H1 (cell line): ENCODE data around the gene TBX2. TPM values are rescaled to one million over a fixed set of nuclear protein-coding genes. Genes with fewer than 3 reads are reported as not detected.

Experiments
- CTCF ChIA-PET: fragments of 300-600 bp; sonication (Branson Sonifier 250); formaldehyde crosslinking; loops from one replicate; lab custom pipeline; 2021; ENCODE audit not compliant: partially characterized antibody; lab: Charles Lee
- POLR2A ChIA-PET: fragments of 300-600 bp; sonication (Branson Sonifier 250); formaldehyde crosslinking; loops from one replicate; lab custom pipeline; 2021; ENCODE audit warnings: inconsistent platforms; ENCODE audit not compliant: partially characterized antibody; lab: Charles Lee
- DNase-seq, 2 experiments: peaks; one replicate each; pipeline versions ENCODE4 v3.0.0 to v3.0.0-alpha.2; 2010 to 2022; ENCODE audit warnings: low spot score in 2 of 2, low read depth in 1 of 2, mixed read lengths in 1 of 2
- FAIRE-seq: peaks from 2 replicates; lab custom pipeline; 2011; peaks lifted over from hg19 to GRCh38; lab: Jason Lieb, UNC
- H2AFZ ChIP-seq: 2 replicates; pipeline ENCODE4 v1.8.1; 2012; ENCODE audit warnings: low read length, inconsistent platforms
- H2AK5ac ChIP-seq: 2 replicates; pipeline ENCODE4 v1.6.1; 2013; ENCODE audit warnings: low read depth, low read length
- H2BK120ac ChIP-seq: replicated peaks from 2 replicates; pipeline ENCODE3; 2013; ENCODE audit warnings: low read depth, low read length, inconsistent platforms
- H2BK12ac ChIP-seq: 2 replicates; pipeline ENCODE4 v1.6.1; 2013; ENCODE audit warnings: low read depth, low read length
- H2BK15ac ChIP-seq: 2 replicates; pipeline ENCODE4 v1.6.1; 2013; ENCODE audit warnings: low read length
- H2BK20ac ChIP-seq: 2 replicates; pipeline ENCODE4 v1.6.1; 2013; ENCODE audit warnings: low read length
- H2BK5ac ChIP-seq: 2 replicates; pipeline ENCODE4 v1.6.1; 2013; ENCODE audit warnings: low read depth, low read length
- H3K14ac ChIP-seq: 2 replicates; pipeline ENCODE4 v1.6.1; 2013; ENCODE audit warnings: inconsistent platforms; ENCODE audit not compliant: insufficient read length
- H3K18ac ChIP-seq: 2 replicates; pipeline ENCODE4 v1.6.1; 2013; ENCODE audit warnings: low read length; ENCODE audit errors: extremely low read depth
- H3K23ac ChIP-seq: 2 replicates; pipeline ENCODE4 v1.6.1; 2013; ENCODE audit warnings: inconsistent platforms; ENCODE audit not compliant: insufficient read length
- H3K23me2 ChIP-seq: 2 replicates; pipeline ENCODE4 v1.6.1; 2013; ENCODE audit warnings: low read depth, low read length
- H3K27ac ChIP-seq: 2 replicates; pipeline ENCODE4 v1.6.1; 2011; ENCODE audit warnings: low read depth, low read length, inconsistent platforms
- H3K27me3 ChIP-seq, 4 experiments: replicated peaks in 1 of 4; 1 replicate in 1 of 4; 2 replicates in 3 of 4; pipeline versions ENCODE4 v1.6.1 to v1.8.1; 2011 to 2013; ENCODE audit warnings: low read length in 3 of 4, mild to moderate bottlenecking in 3 of 4, inconsistent platforms in 2 of 4, mixed read lengths in 2 of 4, moderate library complexity in 1 of 4; ENCODE audit not compliant: control insufficient read depth in 3 of 4, insufficient read depth in 3 of 4; ENCODE audit errors: extremely low read depth in 1 of 4
- H3K36me3 ChIP-seq, 4 experiments: 2 replicates each; pipeline versions ENCODE4 v1.6.1 to v1.8.1; 2011 to 2013; ENCODE audit warnings: mild to moderate bottlenecking in 4 of 4, low read length in 3 of 4, moderate library complexity in 2 of 4, control low read depth in 1 of 4, inconsistent platforms in 1 of 4; ENCODE audit not compliant: insufficient read depth in 4 of 4, control insufficient read depth in 2 of 4
- H3K4ac ChIP-seq: replicated peaks from 2 replicates; pipeline ENCODE3; 2013; ENCODE audit warnings: low read length, low read depth, mixed read lengths, inconsistent platforms; ENCODE audit not compliant: insufficient read length
- H3K4me1 ChIP-seq, 4 experiments: replicated peaks in 1 of 4; 1 replicate in 1 of 4; 2 replicates in 3 of 4; pipeline versions ENCODE4 v1.6.1 to v1.8.1; 2011 to 2013; ENCODE audit warnings: low read length in 3 of 4, inconsistent platforms in 2 of 4, mixed read lengths in 1 of 4; ENCODE audit not compliant: insufficient read depth in 4 of 4, control insufficient read depth in 3 of 4
- H3K4me2 ChIP-seq, 2 experiments: 2 replicates each; pipeline versions ENCODE4 v1.6.1 to v1.8.1; 2011 to 2013; ENCODE audit warnings: low read depth in 2 of 2, low read length in 2 of 2, control low read depth in 1 of 2, inconsistent platforms in 1 of 2, mild to moderate bottlenecking in 1 of 2; ENCODE audit not compliant: insufficient read depth in 1 of 2
- H3K4me3 ChIP-seq, 4 experiments: fragments of 200-600, 300-600 bp in 1 of 4; sonication (generic), shearing (Covaris generic), sonication (Bioruptor Twin) in 1 of 4; 2 replicates each; pipeline versions ENCODE4 v1.5.1 to v1.8.1; 2011 to 2016; ENCODE audit warnings: low read length in 4 of 4, low read depth in 3 of 4, control low read depth in 2 of 4, inconsistent platforms in 2 of 4, mild to moderate bottlenecking in 2 of 4, mixed read lengths in 1 of 4, moderate library complexity in 1 of 4; ENCODE audit not compliant: insufficient read depth in 2 of 4; ENCODE audit errors: extremely low read depth in 1 of 4
- H3K56ac ChIP-seq: replicated peaks from 2 replicates; pipeline ENCODE3; 2013; ENCODE audit warnings: low read depth, mild to moderate bottlenecking, mixed read lengths, low read length, inconsistent platforms; ENCODE audit not compliant: insufficient read length
- H3K79me1 ChIP-seq: 2 replicates; pipeline ENCODE4 v1.6.1; 2013; ENCODE audit warnings: low read depth, low read length, control low read depth
- H3K79me2 ChIP-seq, 2 experiments: 2 replicates each; pipeline versions ENCODE4 v1.6.1 to v1.8.1; 2012 to 2013; ENCODE audit warnings: low read length in 2 of 2, mild to moderate bottlenecking in 2 of 2, inconsistent platforms in 1 of 2; ENCODE audit not compliant: insufficient read depth in 2 of 2, control insufficient read depth in 1 of 2
- H3K9ac ChIP-seq, 4 experiments: replicated peaks in 1 of 4; 1 replicate in 1 of 4; 2 replicates in 3 of 4; pipeline versions ENCODE4 v1.6.1 to v1.8.1; 2011 to 2013; ENCODE audit warnings: low read depth in 3 of 4, low read length in 3 of 4, control low read depth in 2 of 4, mild to moderate bottlenecking in 2 of 4, moderate library complexity in 2 of 4, inconsistent platforms in 1 of 4; ENCODE audit errors: extremely low read depth in 1 of 4
- H3K9me3 ChIP-seq, 2 experiments: 2 replicates each; pipeline versions ENCODE4 v1.6.1 to v1.8.1; 2012 to 2013; ENCODE audit warnings: mild to moderate bottlenecking in 2 of 2, moderate library complexity in 2 of 2, control low read depth in 1 of 2, inconsistent platforms in 1 of 2, low read depth in 1 of 2, low read length in 1 of 2, mixed read lengths in 1 of 2; ENCODE audit not compliant: insufficient read depth in 2 of 2
- H4K20me1 ChIP-seq, 2 experiments: replicated peaks in 1 of 2; 2 replicates each; pipeline versions ENCODE3 to v1.8.1; 2011 to 2013; ENCODE audit warnings: inconsistent platforms in 2 of 2, low read length in 2 of 2, mild to moderate bottlenecking in 1 of 2; ENCODE audit not compliant: insufficient read depth in 2 of 2, control insufficient read depth in 1 of 2
- H4K5ac ChIP-seq: 2 replicates; pipeline ENCODE4 v1.6.1; 2013; ENCODE audit warnings: low read length, low read depth, mixed read lengths, inconsistent platforms; ENCODE audit not compliant: insufficient read length
- H4K8ac ChIP-seq: 2 replicates; pipeline ENCODE4 v1.8.0; 2013; ENCODE audit warnings: mild to moderate bottlenecking, moderate library complexity, low read length, inconsistent platforms; ENCODE audit not compliant: insufficient read depth; ENCODE audit errors: extremely low read depth
- H4K91ac ChIP-seq: replicated peaks from 2 replicates; pipeline ENCODE3; 2013; ENCODE audit warnings: low read length, mixed read lengths, inconsistent platforms; ENCODE audit not compliant: insufficient read length
- CBX8 ChIP-seq: fragments of 300-800, 300-1000 bp; sonication (generic); IDR thresholded peaks from 2 replicates; pipeline ENCODE4 v1.7.1; 2016; ENCODE audit warnings: low read depth, low read length, borderline replicate concordance
- EZH2 ChIP-seq: fragments of 200-600 bp; sonication (generic); IDR thresholded peaks from 2 replicates; pipeline ENCODE4 v1.7.1; 2012; ENCODE audit warnings: low read depth, mild to moderate bottlenecking, moderate library complexity, low read length, inconsistent platforms; ENCODE audit not compliant: severe bottlenecking
- POU5F1 ChIP-seq: IDR thresholded peaks from 2 replicates; pipeline ENCODE4 v1.6.1; 2011; ENCODE audit warnings: low read depth, mild to moderate bottlenecking, low read length, moderate library complexity
- RNF2 ChIP-seq: fragments of 200-900, 300-1000 bp; sonication (generic); IDR thresholded peaks from 2 replicates; pipeline ENCODE4 v1.7.1; 2016; ENCODE audit warnings: borderline replicate concordance, low read depth, mild to moderate bottlenecking, antibody characterized with exemption, low read length; ENCODE audit not compliant: poor library complexity, severe bottlenecking; ENCODE audit errors: missing control alignments
- SIN3A ChIP-seq, 2 experiments: IDR thresholded peaks in 1 of 2; conservative IDR thresholded peaks in 1 of 2; 2 replicates each; pipeline ENCODE4 v1.6.1; 2011 to 2012; ENCODE audit warnings: low read length in 2 of 2, improper control_type of control experiment in 1 of 2, low read depth in 1 of 2, mild to moderate bottlenecking in 1 of 2
- SUZ12 ChIP-seq: fragments of 200-600 bp; sonication (generic); IDR thresholded peaks from 2 replicates; pipeline ENCODE4 v1.6.1; 2012; ENCODE audit warnings: mild to moderate bottlenecking, inconsistent platforms, low read length, moderate library complexity, mixed read lengths
- TAF7 ChIP-seq: optimal IDR thresholded peaks from 2 replicates; pipeline ENCODE3; 2011; ENCODE audit warnings: low read depth, mild to moderate bottlenecking, inconsistent platforms, low read length, moderate library complexity, borderline replicate concordance
- TBP ChIP-seq: IDR thresholded peaks from 2 replicates; pipeline ENCODE4 v1.6.1; 2011; ENCODE audit warnings: low read depth, low read length, improper control_type of control experiment
- WGBS, 2 experiments: shearing (Covaris generic) in 1 of 2; methylation state at CpG; one replicate each; pipeline versions ENCODE4 v1.1.6 to v1.1.7; 2013 to 2015; ENCODE audit warnings: low lambda C conversion rate in 2 of 2, mixed read lengths in 2 of 2, inconsistent platforms in 1 of 2, low coverage in 1 of 2, missing lambda C conversion rate in 1 of 2; ENCODE audit not compliant: insufficient replicate concordance in 2 of 2, insufficient coverage in 1 of 2, insufficient read length in 1 of 2; ENCODE audit errors: extremely low coverage in 1 of 2, missing lambda C conversion rate in 1 of 2; 5-methylcytosine and 5-hydroxymethylcytosine counted together
- polyA plus RNA-seq, 7 experiments: library from polyadenylated mRNA; depleted of rRNA in 3 of 7; stranded (reverse) in 5 of 7; unstranded in 2 of 7; fragments of >200 nt in 5 of 7; fragments of 200-250 nt in 2 of 7; gene quantifications; 1 replicate in 5 of 7; 2 replicates in 1 of 7; 4 replicates in 1 of 7; pipeline versions ENCODE4 v1.2.1 to v1.2.3, GENCODE V29; 2011 to 2013; ENCODE audit warnings: missing spikeins in 2 of 7, mixed read lengths in 2 of 7
- total RNA-seq: library from RNA; stranded (reverse); fragmentation: NEBNext Ultra II Directional; extraction: Animal tissue kit (Norgen Biotek cat#: 25700); gene quantifications from 2 replicates; pipeline ENCODE4 v1.2.1, GENCODE V29; 2021
- TF ChIP-seq, protein P1 (sequence below): IDR thresholded peaks from 2 replicates; pipeline ENCODE4 v1.6.1; 2011; ENCODE audit warnings: low read depth, mild to moderate bottlenecking, low read length; ENCODE audit not compliant: insufficient read depth

Gene TBX2
- total and polyA plus RNA-seq, 2 of the 8 experiments (the other 6 are each of a cell fraction or from before 2014, with no cell fraction given): not detected

DNA sequence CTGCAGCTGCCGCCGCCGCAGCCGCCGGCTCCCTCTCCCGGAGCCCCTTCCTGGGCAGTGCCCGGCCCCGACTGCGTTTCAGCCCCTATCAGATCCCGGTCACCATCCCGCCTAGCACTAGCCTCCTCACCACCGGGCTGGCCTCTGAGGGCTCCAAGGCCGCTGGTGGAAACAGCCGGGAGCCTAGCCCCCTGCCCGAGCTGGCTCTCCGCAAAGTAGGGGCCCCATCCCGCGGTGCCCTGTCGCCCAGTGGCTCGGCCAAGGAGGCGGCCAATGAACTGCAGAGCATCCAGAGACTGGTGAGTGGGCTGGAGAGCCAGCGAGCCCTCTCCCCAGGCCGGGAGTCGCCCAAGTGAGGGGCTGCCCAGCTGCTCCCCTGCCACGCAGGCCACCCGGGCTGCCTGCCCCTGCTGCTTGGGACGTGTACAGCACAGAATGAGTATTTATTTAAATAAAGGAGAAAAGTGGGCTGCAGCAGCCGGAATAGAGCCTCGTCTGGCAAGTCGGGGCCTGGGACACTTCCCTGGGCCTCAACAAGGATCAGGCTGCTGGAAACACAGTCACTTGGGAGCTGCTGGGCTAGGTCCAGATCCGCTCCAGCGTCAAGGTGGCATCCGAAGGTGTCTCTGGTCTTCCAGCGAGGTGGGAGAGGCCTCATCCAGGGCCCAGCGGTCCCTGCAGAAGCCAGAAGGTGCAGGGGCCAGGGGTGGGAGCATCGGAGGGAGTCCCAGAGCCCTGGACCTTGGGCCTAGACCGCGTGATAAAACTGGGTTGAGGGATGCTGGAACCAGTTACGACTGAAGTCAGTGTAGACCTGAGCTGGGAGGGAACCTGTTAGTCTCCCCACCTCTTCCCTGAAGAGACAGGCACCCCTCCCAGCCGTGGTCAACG lies 8.8 kb downstream of the TBX2 start:
- peaks cover 0 to 13% (median 0%) of the 10 kb centered on the region in 4 experiments; a peak in 1 of 8 replicates for H3K36me3 ChIP-seq
- no peak overlapping the region for H2BK5ac ChIP-seq
- H4K20me1 ChIP-seq: peaks cover 29 to 31% of the 10 kb centered on the region in 2 experiments
- H3K9me3 ChIP-seq: no peaks in the 10 kb centered on the region; a peak in 1 of 4 replicates
- no peak overlapping the region for H2BK20ac ChIP-seq
- no peaks in the 10 kb centered on the region for H3K79me1 ChIP-seq
- no peak overlapping the region for H4K91ac ChIP-seq
- no peak overlapping the region for H3K23ac ChIP-seq
- H4K8ac ChIP-seq: no peak overlapping the region; the same call in 1 of the 2 replicates
- DNase-seq: peak in 1 of 2 experiments; percentile 64
- no peak overlapping the region for H2BK15ac ChIP-seq
- H3K14ac ChIP-seq: no peak overlapping the region
- H3K9ac ChIP-seq: no peak overlapping the region
- H4K5ac ChIP-seq: no peak overlapping the region
- no peak overlapping the region for H2BK120ac ChIP-seq
- H2AFZ ChIP-seq: no peak overlapping the region
- no peak overlapping the region for H3K4ac ChIP-seq
- H3K56ac ChIP-seq: no peak overlapping the region
- peaks cover 19% of the 10 kb centered on the region for H3K23me2 ChIP-seq
- ChIA-PET POLR2A (interaction anchor here (1.7 to 2.3 kb wide), 2 partner anchors 10 to 54 kb away, joined by 6 to 8 read pairs; no protein-coding TSS in a partner anchor), CTCF (interaction anchor here (0.6 to 8.8 kb wide), 12 partner anchors 9 to 437 kb away, joined by 3 to 108 read pairs (median 4); partner anchors contain the start of gene TBX2)
- 15% methylated on average over 41 of the region's 41 CpGs; no CpG with 5 or more reads in 1 of the 2 experiments for WGBS, 2 experiments
- no peak overlapping the region for H2AK5ac ChIP-seq
- no peak for FAIRE-seq
- H3K4me2 ChIP-seq: no peak overlapping the region; a peak in 2 of 4 replicates
- H3K79me2 ChIP-seq: no peaks in the 10 kb centered on the region
- peaks cover 82 to 99% (median 95%) of the 10 kb centered on the region in 4 experiments for H3K27me3 ChIP-seq
- no peak overlapping the region for H2BK12ac ChIP-seq
- H3K4me1 ChIP-seq: peaks cover 0 to 39% (median 30%) of the 10 kb centered on the region in 4 experiments; a peak in 6 of 7 replicates
- H3K4me3 ChIP-seq: no peak overlapping the region
- H3K18ac ChIP-seq: no peak overlapping the region; the same call in 1 of the 2 replicates
- no peak overlapping the region for H3K27ac ChIP-seq
- TF ChIP-seq CBX8 (peak; percentile 46; the same call in 1 of the 2 replicates), TBP (no peak), SIN3A (conservative IDR thresholded peaks at IDR 0.05 in 1 of 2, IDR thresholded peaks at IDR 0.05 in 1 of 2; ENCODE audit: low read depth in 1 of 2, low read length in 2 of 2) (no peak), TAF7 (no peak), EZH2 (peak; percentile 98), POU5F1 (no peak), RNF2 (peak; percentile 73), SUZ12 (peak; percentile 99)
- TF ChIP-seq, protein P1, sequence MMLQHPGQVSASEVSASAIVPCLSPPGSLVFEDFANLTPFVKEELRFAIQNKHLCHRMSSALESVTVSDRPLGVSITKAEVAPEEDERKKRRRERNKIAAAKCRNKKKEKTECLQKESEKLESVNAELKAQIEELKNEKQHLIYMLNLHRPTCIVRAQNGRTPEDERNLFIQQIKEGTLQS: no peak
